K562 (cell line): ENCODE data around the gene GABRR3.

Source experiments
- POLR2AphosphoS5 ChIP-seq: IDR thresholded peaks from 2 replicates; pipeline ENCODE4 v1.6.1; 2011; ENCODE audit warnings: mild to moderate bottlenecking, low read depth, low read length, moderate library complexity; ENCODE audit not compliant: control insufficient read depth, insufficient read depth
- ZKSCAN1 ChIP-seq: fragments of 150-350 bp; IDR thresholded peaks from 2 replicates; pipeline ENCODE4 v1.6.1; 2016; ENCODE audit warnings: low read depth, low read length

DNA sequence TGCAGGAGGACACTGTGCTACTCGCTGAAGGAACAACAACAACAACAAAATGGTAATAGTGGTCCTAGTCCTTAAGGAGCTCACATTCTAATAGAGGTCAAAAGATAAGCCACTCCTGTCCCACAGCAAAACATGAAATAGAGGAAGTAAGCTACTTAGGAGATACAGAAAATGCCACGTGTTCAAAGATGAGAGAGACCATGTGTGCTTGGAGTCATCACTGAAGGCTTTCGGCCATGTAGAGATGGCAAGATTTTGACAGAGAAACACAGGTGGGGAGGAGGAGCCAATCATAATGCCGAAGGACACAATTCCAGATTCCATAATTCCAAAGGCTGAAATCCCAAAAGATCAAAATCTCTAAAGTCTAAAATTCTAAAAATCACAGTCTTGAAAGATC is 38.1 kb downstream of the GABRR3 start:
- TF ChIP-seq POLR2AphosphoS5: no peak
- no peak for TF ChIP-seq ZKSCAN1
